H1 (cell line): ENCODE data around the gene CARD11. TPM values are rescaled to one million over a fixed set of nuclear protein-coding genes. Genes with fewer than 3 reads are reported as not detected.

Experiments used
- ASH2L ChIP-seq: fragments of 200-600, 300-600 bp; sonication (generic); IDR thresholded peaks from one replicate; pipeline ENCODE4 v1.7.1; 2017; ENCODE audit warnings: low read length
- EGR1 ChIP-seq: IDR thresholded peaks from 2 replicates; pipeline ENCODE4 v1.6.1; 2011; ENCODE audit warnings: low read depth, low read length, borderline replicate concordance
- FOSL1 ChIP-seq: IDR thresholded peaks from 2 replicates; pipeline ENCODE4 v1.6.1; 2011; ENCODE audit warnings: mild to moderate bottlenecking, low read depth, low read length, moderate library complexity; ENCODE audit not compliant: insufficient read depth
- HDAC2 ChIP-seq, 2 experiments: fragments of 300-600 bp in 1 of 2; sonication (generic) in 1 of 2; IDR thresholded peaks; 2 replicates each; pipeline ENCODE4 v1.6.1; 2011 to 2012; ENCODE audit warnings: low read depth in 2 of 2, low read length in 2 of 2, mild to moderate bottlenecking in 2 of 2, moderate library complexity in 2 of 2, borderline replicate concordance in 1 of 2, inconsistent platforms in 1 of 2
- RBBP5 ChIP-seq: IDR thresholded peaks from 2 replicates; pipeline ENCODE4 v1.7.1; 2012; ENCODE audit warnings: low read depth, mild to moderate bottlenecking, inconsistent platforms, low read length, moderate library complexity, borderline replicate concordance
- RNF2 ChIP-seq: fragments of 200-900, 300-1000 bp; sonication (generic); IDR thresholded peaks from 2 replicates; pipeline ENCODE4 v1.7.1; 2016; ENCODE audit warnings: borderline replicate concordance, low read depth, mild to moderate bottlenecking, antibody characterized with exemption, low read length; ENCODE audit not compliant: poor library complexity, severe bottlenecking; ENCODE audit errors: missing control alignments
- USF2 ChIP-seq: IDR thresholded peaks from 2 replicates; pipeline ENCODE4 v1.6.1; 2011; ENCODE audit warnings: low read length, improper control_type of control experiment
- polyA plus RNA-seq, 7 experiments: library from polyadenylated mRNA; depleted of rRNA in 3 of 7; stranded (reverse) in 5 of 7; unstranded in 2 of 7; fragments of >200 nt in 5 of 7; fragments of 200-250 nt in 2 of 7; gene quantifications; 1 replicate in 5 of 7; 2 replicates in 1 of 7; 4 replicates in 1 of 7; pipeline versions ENCODE4 v1.2.1 to v1.2.3, GENCODE V29; 2011 to 2013; ENCODE audit warnings: missing spikeins in 2 of 7, mixed read lengths in 2 of 7
- total RNA-seq: library from RNA; stranded (reverse); fragmentation: NEBNext Ultra II Directional; extraction: Animal tissue kit (Norgen Biotek cat#: 25700); gene quantifications from 2 replicates; pipeline ENCODE4 v1.2.1, GENCODE V29; 2021
- TF ChIP-seq, protein P1 (sequence below): fragments of 300-600 bp; sonication (generic); IDR thresholded peaks from 2 replicates; pipeline ENCODE4 v1.7.1; 2012; ENCODE audit warnings: low read length, moderate library complexity, mild to moderate bottlenecking, inconsistent platforms; ENCODE audit not compliant: insufficient replicate concordance

CARD11 gene
- total and polyA plus RNA-seq, 2 of the 8 experiments (the other 6 are each of a cell fraction or from before 2014, with no cell fraction given) = 12.6 to 29.8 TPM

DNA sequence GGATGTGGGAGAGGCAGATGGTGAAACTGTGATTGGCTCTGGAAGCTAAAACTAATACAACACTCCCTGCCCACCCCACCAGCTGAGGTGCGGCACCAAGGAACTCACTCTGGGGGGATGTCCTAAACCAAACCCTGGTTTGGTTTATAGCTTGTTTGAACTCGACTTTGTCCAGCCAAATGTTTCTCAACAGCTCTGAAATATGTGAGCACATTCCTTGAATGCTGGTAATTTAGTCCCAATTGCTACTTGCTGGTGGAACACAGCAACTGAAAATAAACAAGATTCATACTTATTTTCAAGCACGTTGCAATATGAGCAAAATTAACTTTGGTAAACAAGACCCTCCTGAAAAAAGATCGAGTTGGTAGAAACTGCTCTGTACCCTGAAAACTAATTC, 39.7 kb upstream of the CARD11 start (continued):
- TF ChIP-seq HDAC2 (IDR thresholded peaks at IDR 0.05; ENCODE audit: borderline replicate concordance in 1 of 2, low read depth in 2 of 2, low read length in 2 of 2) (no peak), RNF2 (no peak), USF2 (no peak), FOSL1 (no peak), ASH2L (no peak), EGR1 (no peak), RBBP5 (no peak)
- TF ChIP-seq, protein P1, sequence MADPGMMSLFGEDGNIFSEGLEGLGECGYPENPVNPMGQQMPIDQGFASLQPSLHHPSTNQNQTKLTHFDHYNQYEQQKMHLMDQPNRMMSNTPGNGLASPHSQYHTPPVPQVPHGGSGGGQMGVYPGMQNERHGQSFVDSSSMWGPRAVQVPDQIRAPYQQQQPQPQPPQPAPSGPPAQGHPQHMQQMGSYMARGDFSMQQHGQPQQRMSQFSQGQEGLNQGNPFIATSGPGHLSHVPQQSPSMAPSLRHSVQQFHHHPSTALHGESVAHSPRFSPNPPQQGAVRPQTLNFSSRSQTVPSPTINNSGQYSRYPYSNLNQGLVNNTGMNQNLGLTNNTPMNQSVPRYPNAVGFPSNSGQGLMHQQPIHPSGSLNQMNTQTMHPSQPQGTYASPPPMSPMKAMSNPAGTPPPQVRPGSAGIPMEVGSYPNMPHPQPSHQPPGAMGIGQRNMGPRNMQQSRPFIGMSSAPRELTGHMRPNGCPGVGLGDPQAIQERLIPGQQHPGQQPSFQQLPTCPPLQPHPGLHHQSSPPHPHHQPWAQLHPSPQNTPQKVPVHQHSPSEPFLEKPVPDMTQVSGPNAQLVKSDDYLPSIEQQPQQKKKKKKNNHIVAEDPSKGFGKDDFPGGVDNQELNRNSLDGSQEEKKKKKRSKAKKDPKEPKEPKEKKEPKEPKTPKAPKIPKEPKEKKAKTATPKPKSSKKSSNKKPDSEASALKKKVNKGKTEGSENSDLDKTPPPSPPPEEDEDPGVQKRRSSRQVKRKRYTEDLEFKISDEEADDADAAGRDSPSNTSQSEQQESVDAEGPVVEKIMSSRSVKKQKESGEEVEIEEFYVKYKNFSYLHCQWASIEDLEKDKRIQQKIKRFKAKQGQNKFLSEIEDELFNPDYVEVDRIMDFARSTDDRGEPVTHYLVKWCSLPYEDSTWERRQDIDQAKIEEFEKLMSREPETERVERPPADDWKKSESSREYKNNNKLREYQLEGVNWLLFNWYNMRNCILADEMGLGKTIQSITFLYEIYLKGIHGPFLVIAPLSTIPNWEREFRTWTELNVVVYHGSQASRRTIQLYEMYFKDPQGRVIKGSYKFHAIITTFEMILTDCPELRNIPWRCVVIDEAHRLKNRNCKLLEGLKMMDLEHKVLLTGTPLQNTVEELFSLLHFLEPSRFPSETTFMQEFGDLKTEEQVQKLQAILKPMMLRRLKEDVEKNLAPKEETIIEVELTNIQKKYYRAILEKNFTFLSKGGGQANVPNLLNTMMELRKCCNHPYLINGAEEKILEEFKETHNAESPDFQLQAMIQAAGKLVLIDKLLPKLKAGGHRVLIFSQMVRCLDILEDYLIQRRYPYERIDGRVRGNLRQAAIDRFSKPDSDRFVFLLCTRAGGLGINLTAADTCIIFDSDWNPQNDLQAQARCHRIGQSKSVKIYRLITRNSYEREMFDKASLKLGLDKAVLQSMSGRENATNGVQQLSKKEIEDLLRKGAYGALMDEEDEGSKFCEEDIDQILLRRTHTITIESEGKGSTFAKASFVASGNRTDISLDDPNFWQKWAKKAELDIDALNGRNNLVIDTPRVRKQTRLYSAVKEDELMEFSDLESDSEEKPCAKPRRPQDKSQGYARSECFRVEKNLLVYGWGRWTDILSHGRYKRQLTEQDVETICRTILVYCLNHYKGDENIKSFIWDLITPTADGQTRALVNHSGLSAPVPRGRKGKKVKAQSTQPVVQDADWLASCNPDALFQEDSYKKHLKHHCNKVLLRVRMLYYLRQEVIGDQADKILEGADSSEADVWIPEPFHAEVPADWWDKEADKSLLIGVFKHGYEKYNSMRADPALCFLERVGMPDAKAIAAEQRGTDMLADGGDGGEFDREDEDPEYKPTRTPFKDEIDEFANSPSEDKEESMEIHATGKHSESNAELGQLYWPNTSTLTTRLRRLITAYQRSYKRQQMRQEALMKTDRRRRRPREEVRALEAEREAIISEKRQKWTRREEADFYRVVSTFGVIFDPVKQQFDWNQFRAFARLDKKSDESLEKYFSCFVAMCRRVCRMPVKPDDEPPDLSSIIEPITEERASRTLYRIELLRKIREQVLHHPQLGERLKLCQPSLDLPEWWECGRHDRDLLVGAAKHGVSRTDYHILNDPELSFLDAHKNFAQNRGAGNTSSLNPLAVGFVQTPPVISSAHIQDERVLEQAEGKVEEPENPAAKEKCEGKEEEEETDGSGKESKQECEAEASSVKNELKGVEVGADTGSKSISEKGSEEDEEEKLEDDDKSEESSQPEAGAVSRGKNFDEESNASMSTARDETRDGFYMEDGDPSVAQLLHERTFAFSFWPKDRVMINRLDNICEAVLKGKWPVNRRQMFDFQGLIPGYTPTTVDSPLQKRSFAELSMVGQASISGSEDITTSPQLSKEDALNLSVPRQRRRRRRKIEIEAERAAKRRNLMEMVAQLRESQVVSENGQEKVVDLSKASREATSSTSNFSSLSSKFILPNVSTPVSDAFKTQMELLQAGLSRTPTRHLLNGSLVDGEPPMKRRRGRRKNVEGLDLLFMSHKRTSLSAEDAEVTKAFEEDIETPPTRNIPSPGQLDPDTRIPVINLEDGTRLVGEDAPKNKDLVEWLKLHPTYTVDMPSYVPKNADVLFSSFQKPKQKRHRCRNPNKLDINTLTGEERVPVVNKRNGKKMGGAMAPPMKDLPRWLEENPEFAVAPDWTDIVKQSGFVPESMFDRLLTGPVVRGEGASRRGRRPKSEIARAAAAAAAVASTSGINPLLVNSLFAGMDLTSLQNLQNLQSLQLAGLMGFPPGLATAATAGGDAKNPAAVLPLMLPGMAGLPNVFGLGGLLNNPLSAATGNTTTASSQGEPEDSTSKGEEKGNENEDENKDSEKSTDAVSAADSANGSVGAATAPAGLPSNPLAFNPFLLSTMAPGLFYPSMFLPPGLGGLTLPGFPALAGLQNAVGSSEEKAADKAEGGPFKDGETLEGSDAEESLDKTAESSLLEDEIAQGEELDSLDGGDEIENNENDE = no peak
